Stimulated activated naive CD4-positive, alpha-beta T cell (primary cell): ENCODE measurements around the gene UVRAG.

ENCODE experiments used
- DNase-seq, 6 experiments: peaks; one replicate each; lab custom pipeline; 2025; lab: John Stamatoyannopoulos, UW

The UVRAG gene

GRCh38 chr11:76114238-76114637, 299.2 kb downstream of the UVRAG start:
- no peak for DNase-seq

- DNase-seq = no peak
Measured at GRCh38 chr11:76115555-76115954, 300.5 kb downstream of the UVRAG start.

GRCh38 chr11:76119032-76119431, 304.0 kb downstream of the UVRAG start:
- no peak for DNase-seq

- no peak for DNase-seq
Measured at GRCh38 chr11:76119779-76120178, 304.8 kb downstream of the UVRAG start.

DNA sequence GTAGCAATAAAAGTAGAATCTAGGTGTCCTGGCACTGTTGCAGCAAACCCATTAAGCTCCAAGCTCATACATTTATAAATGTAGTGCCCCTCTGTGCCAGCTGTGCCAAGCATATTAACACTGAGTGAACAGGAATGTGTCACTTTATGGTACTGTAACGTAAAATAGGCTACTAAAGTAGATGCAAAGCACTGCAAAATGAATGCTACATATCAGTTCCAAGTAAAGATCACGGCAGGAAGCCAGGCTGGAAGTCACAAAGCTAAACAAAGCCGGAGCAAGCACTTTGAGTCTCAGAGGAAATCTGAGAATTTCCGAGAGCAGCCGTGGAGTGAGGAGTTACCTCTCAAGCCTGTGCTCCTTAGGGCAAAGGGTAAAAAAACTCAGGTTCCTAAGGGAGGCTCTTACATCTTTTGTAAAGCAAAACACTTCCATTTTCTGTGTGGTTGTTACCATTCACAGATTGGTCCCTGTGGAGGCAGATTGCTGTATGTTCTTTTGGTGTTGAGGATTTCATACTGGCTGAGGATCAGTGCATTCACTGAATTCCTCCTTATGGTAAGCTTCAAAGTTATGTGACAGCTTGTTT, 305.6 kb downstream of the UVRAG start:
- DNase-seq = no peak

DNA sequence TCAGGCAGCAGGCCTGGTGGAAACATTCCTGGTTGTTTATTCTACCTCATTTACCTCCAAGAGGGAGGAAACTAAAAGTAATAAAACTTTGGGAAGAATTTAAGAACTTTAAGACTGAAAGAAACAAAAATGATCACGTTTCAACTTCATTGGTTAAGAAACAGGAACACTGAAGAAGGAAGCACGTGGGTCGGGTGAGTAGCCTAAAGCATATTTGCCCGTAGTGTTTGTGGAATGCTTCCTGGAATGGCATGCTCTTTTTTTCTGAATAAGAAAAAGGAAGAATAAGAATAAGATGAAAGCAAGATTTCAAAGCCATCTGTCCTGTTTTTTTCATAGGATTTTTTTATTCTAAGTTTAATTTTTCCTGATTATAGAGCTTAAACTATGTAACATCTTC, 308.2 kb downstream of the UVRAG start:
- no peak for DNase-seq

GRCh38 chr11:76124905-76125770, 310.1 kb downstream of the UVRAG start:
- DNase-seq = no peak

GRCh38 chr11:76129729-76130128, 314.7 kb downstream of the UVRAG start:
- no peak for DNase-seq

- no peak for DNase-seq
Measured at GRCh38 chr11:76131142-76131541, 316.1 kb downstream of the UVRAG start.

GRCh38 chr11:76131671-76132631, 316.9 kb downstream of the UVRAG start:
- peak in 1 of 6 experiments; percentile 3 for DNase-seq

GRCh38 chr11:76134239-76134638, 319.2 kb downstream of the UVRAG start:
- DNase-seq = no peak

DNA sequence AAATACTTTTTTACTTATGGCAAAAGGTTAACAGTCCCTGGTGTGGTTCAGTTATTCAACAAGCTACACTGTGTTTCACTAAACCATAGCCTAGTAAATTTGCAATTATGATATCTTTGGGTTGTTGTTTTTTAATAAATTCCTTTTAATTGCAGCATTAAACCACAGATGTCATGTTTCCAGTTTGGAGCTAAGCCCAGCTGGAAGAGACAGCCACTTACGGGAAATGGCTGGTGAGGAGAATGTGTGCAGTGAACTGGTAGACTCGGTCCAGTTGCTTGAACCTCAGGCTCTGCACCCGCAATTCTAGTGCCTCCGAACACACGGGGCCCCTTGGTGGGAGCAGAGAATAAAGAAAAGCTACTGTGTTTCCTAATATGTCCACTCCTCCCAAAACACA, 320.5 kb downstream of the UVRAG start:
- no peak for DNase-seq

- no peak for DNase-seq
Measured at GRCh38 chr11:76139314-76139713, 324.3 kb downstream of the UVRAG start.

- DNase-seq = no peak
Measured at GRCh38 chr11:76140912-76141574, 326.0 kb downstream of the UVRAG start.

DNA sequence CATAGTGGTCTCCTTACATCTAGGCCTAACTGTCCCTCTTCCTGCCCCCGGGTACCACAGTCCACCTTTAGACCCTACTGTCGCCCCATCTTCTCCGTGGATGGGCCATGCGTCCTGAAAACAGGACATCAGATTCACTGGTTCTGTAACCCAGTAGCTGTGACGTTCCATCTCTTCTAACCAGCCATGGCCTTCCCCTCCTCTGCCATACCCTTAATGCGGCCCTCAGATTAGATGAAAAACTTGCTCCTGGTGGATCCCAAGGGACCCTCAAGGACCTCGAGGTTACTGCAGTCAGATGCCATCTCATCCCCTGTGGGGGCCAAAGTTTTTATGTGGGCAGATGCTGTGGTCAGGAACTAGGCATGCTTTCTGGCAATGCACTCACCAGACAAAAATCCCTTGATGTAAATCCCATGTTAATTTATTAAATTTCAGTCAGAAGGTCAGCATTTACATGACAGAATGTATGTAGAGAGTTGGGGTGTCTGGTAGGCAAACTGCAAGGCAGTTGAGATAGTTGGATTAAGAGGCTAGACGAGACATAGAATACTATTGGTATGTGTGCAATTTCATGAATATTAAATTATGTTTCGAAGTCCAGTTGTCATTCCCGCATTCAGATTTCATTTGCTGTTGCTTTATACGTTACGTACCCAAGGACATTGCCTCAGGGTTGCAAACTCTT, 327.0 kb downstream of the UVRAG start:
- no peak for DNase-seq

GRCh38 chr11:76143274-76143673, 328.3 kb downstream of the UVRAG start:
- DNase-seq = no peak

DNA sequence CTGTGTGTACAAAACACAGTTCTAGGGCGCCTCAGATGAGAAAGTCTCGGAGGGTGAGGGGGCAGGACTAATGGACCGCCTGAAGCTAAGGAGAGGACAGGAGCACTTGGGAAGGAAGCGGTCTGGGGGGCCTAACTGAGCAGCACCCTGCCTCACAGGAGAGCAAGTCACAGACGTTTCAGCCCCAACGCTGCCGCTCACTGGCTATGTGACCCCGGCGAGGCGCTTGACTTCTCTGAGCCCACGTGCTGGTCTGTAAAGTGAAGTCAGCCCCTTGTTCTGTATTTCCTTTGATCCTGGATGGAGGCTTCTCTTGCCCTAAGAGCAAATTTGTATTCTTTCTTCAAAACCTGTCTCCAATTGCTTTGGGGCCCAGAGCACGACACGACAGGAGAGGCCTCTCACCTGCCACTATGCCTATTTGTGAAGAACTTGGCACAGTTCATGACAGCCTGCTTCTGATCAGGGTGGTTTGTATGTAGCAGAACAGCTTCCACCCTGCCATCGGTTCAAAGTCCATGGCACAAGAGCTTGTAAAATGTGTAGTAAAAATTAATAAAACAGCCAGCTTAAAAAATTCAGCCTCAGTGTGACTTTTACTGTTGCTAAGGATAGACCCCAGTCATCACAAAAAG, 332.2 kb downstream of the UVRAG start:
- DNase-seq = no peak

DNA sequence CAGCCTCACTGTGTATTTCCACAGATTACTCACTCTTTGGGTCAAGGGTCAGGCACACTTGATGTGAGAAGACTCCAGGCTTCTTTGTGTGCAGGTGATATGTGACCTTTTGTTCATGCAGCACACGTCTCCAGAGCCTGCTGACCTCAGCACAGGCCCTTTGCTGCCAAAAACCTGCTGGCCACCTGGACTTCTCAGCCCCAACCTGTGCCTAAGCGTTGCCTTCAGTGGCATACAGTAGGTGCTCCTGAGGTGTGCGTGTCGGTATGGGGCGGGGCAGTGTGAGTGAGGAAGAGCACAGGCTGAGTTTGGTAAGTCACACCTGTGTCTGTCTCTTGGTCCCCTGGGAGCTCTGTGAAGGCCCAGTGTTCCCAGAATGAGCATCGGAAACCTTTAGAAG, 333.2 kb downstream of the UVRAG start:
- DNase-seq = no peak

- no peak for DNase-seq
Measured at GRCh38 chr11:76148941-76149613, 334.1 kb downstream of the UVRAG start.

GRCh38 chr11:76149713-76150112, 334.7 kb downstream of the UVRAG start:
- no peak for DNase-seq
